HCT116 (cell line): Measurements from ENCODE around the gene ICOS.

Experiments
- EZH2 ChIP-seq: fragments of 200-600 bp; sonication (generic); IDR thresholded peaks from 2 replicates; pipeline ENCODE4 v1.6.1; 2017; ENCODE audit warnings: antibody characterized with exemption, mixed run types
- FOSL1 ChIP-seq: IDR thresholded peaks from 2 replicates; pipeline ENCODE4 v1.6.1; 2012; ENCODE audit warnings: low read depth
- RAD21 ChIP-seq: IDR thresholded peaks from 2 replicates; pipeline ENCODE4 v1.6.1; 2012; ENCODE audit warnings: low read depth, mild to moderate bottlenecking
- REST ChIP-seq: IDR thresholded peaks from 2 replicates; pipeline ENCODE4 v1.6.1; 2012; ENCODE audit warnings: low read depth
- YY1 ChIP-seq: IDR thresholded peaks from 2 replicates; pipeline ENCODE4 v1.6.1; 2011; ENCODE audit warnings: low read length, low read depth, moderate library complexity, mild to moderate bottlenecking; ENCODE audit not compliant: insufficient replicate concordance; ENCODE audit errors: extremely low read depth
- TF ChIP-seq, protein P1 (sequence below), 3 experiments: fragments of 200-600 bp in 1 of 3; sonication (generic) in 1 of 3; IDR thresholded peaks in 2 of 3; conservative IDR thresholded peaks in 1 of 3; 2 replicates each; pipeline ENCODE4 v1.5.1; 2012 to 2017; ENCODE audit warnings: low read depth in 2 of 3, low read length in 2 of 3, antibody characterized with exemption in 1 of 3, borderline replicate concordance in 1 of 3, control low read depth in 1 of 3, mild to moderate bottlenecking in 1 of 3, mixed read lengths in 1 of 3, mixed run types in 1 of 3, moderate library complexity in 1 of 3; ENCODE audit not compliant: insufficient read depth in 1 of 3
- TF ChIP-seq, protein P2 (sequence below): IDR thresholded peaks from 2 replicates; pipeline ENCODE4 v1.6.1; 2012

- TF ChIP-seq, protein P1, sequence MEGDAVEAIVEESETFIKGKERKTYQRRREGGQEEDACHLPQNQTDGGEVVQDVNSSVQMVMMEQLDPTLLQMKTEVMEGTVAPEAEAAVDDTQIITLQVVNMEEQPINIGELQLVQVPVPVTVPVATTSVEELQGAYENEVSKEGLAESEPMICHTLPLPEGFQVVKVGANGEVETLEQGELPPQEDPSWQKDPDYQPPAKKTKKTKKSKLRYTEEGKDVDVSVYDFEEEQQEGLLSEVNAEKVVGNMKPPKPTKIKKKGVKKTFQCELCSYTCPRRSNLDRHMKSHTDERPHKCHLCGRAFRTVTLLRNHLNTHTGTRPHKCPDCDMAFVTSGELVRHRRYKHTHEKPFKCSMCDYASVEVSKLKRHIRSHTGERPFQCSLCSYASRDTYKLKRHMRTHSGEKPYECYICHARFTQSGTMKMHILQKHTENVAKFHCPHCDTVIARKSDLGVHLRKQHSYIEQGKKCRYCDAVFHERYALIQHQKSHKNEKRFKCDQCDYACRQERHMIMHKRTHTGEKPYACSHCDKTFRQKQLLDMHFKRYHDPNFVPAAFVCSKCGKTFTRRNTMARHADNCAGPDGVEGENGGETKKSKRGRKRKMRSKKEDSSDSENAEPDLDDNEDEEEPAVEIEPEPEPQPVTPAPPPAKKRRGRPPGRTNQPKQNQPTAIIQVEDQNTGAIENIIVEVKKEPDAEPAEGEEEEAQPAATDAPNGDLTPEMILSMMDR (IDR thresholded peaks at IDR 0.05 in 2 of 3, conservative IDR thresholded peaks at IDR 0.05 in 1 of 3; ENCODE audit: borderline replicate concordance in 1 of 3, insufficient read depth in 1 of 3, low read depth in 2 of 3, low read length in 2 of 3), result no peak
- no peak for TF ChIP-seq FOSL1
- TF ChIP-seq REST, result no peak
- TF ChIP-seq RAD21, result no peak
- no peak for TF ChIP-seq YY1
- TF ChIP-seq EZH2, result no peak
- TF ChIP-seq, protein P2, sequence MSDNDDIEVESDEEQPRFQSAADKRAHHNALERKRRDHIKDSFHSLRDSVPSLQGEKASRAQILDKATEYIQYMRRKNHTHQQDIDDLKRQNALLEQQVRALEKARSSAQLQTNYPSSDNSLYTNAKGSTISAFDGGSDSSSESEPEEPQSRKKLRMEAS, result no peak
These were observed 45.8 kb upstream of the ICOS start for GRCh38 chr2:203890733-203891132.
